ENCODE data around the gene PDGFB.

The PDGFB gene

GRCh38 chr22:39197578-39197977 lies 47.2 kb downstream of the PDGFB start:
- no peak overlapping the region for H3K27ac ChIP-seq

GRCh38 chr22:39194098-39194497 lies 50.7 kb downstream of the PDGFB start:
- no peak for TF ChIP-seq CTCF (conservative IDR thresholded peaks at IDR 0.05)
- H3K27ac ChIP-seq: no peak overlapping the region

More at GRCh38 chr22:39197578-39197977, 47.2 kb downstream of the PDGFB start:
- no peak for TF ChIP-seq CTCF (conservative IDR thresholded peaks at IDR 0.05)

GRCh38 chr22:39188809-39189208 lies 56.0 kb downstream of the PDGFB start:
- TF ChIP-seq CTCF (conservative IDR thresholded peaks at IDR 0.05): no peak
- no peak overlapping the region for H3K27ac ChIP-seq

GRCh38 chr22:39185601-39186012 lies 59.2 kb downstream of the PDGFB start:
- no peak overlapping the region for H3K27ac ChIP-seq
- TF ChIP-seq CTCF (conservative IDR thresholded peaks at IDR 0.05): no peak

GRCh38 chr22:39184586-39185577 lies 59.9 kb downstream of the PDGFB start:
- no peak overlapping the region for H3K27ac ChIP-seq
- TF ChIP-seq CTCF (conservative IDR thresholded peaks at IDR 0.05): no peak

GRCh38 chr22:39183991-39184585 lies 60.7 kb downstream of the PDGFB start:
- H3K27ac ChIP-seq: no peak overlapping the region
- TF ChIP-seq CTCF (conservative IDR thresholded peaks at IDR 0.05): no peak

GRCh38 chr22:39182478-39183030 lies 62.2 kb downstream of the PDGFB start:
- TF ChIP-seq CTCF (conservative IDR thresholded peaks at IDR 0.05): no peak
- no peak overlapping the region for H3K27ac ChIP-seq

Measured in VCaP (cell line).